ENCODE data around the gene SLC9A1.

Gene SLC9A1

DNA sequence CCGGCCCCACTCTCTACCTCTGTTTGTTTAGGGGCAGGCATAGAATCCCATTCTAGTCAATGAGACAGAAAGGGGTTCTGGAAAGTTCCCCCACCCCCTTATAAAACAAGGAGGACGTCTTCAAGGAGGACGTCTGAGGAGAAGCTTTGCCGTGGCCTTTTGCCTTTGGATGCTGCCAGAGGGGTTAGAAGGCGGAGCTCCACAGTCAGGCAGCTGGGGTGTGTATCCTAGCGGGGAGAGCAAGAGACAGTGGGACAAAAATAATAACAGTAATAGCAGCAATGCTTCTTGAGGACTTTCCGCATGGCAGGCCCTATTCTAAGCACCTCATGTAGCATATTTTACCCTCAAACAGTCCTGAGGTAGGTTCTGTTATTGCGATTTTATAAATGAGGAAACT is 94.0 kb downstream of the SLC9A1 start:
- Histone ChIP-seq H3K4me3 (ENCODE audit: low read depth in 1 of 2, low read length in 2 of 2) (no peak overlapping the region), H3K79me2 (ENCODE audit: insufficient read depth, low read length) (no peaks in the 10 kb centered on the region), H3K27me3 (ENCODE audit: insufficient read depth, low read length, poor library complexity) (peaks cover 5% of the 10 kb centered on the region), H3K9ac (ENCODE audit: low read depth, low read length) (no peak overlapping the region), H3K36me3 (ENCODE audit: insufficient read depth, low read length) (no peaks in the 10 kb centered on the region), H2AFZ (ENCODE audit: low read depth, low read length) (no peak overlapping the region), H3K27ac (ENCODE audit: low read length) (no peak overlapping the region), H3K4me2 (ENCODE audit: insufficient read depth, low read length) (no peak overlapping the region), H3K9me3 (ENCODE audit: insufficient read depth, low read length, severe bottlenecking) (no peaks in the 10 kb centered on the region), H4K20me1 (ENCODE audit: insufficient read depth, low read length) (no peaks in the 10 kb centered on the region), H3K4me1 (ENCODE audit: insufficient read depth, low read length) (no peaks in the 10 kb centered on the region)
- TF ChIP-seq, protein P1, sequence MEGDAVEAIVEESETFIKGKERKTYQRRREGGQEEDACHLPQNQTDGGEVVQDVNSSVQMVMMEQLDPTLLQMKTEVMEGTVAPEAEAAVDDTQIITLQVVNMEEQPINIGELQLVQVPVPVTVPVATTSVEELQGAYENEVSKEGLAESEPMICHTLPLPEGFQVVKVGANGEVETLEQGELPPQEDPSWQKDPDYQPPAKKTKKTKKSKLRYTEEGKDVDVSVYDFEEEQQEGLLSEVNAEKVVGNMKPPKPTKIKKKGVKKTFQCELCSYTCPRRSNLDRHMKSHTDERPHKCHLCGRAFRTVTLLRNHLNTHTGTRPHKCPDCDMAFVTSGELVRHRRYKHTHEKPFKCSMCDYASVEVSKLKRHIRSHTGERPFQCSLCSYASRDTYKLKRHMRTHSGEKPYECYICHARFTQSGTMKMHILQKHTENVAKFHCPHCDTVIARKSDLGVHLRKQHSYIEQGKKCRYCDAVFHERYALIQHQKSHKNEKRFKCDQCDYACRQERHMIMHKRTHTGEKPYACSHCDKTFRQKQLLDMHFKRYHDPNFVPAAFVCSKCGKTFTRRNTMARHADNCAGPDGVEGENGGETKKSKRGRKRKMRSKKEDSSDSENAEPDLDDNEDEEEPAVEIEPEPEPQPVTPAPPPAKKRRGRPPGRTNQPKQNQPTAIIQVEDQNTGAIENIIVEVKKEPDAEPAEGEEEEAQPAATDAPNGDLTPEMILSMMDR (IDR thresholded peaks at IDR 0.05; ENCODE audit: borderline replicate concordance, extremely low read depth, low read length, poor library complexity, severe bottlenecking): no peak
- TF ChIP-seq EZH2 (IDR thresholded peaks at IDR 0.05; ENCODE audit: borderline replicate concordance, low read depth, low read length, severe bottlenecking): no peak
- DNase-seq (no peak), ATAC-seq (ENCODE audit: insufficient read depth, low read depth) (no peak)

DNA sequence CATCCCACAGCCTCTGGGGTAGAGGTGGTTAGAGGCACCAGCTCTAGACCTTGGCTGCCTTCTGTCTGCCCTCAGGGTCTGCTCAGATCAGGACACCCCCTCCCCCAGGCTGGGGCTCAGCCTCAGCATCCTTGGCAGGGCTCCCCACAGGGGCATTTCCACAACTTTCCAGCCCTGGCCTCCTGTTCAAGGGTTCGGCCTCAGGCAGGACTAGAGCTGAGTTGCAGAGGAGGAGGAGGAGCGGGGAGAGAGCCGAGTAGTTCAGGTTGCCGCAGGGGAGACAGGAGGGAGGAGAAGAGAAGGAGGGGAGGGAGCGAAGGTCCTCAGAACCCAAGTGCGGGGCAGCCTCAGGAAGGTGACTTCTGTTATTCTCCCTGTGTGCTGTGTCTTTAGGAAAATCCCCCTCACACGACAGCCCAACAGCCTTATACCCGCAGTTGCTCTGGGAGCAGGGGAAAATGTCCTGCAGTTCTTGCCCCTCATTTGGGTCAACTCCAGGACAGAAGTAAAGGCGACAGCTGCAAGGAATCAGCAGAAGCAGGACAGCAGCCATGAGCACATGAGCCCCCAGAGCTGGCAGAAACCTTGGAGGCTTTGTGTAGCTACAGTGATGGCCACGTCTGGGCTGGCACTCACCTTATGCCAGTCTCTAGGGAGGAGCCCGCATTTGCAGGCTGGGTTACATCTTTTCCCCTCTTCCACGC is 95.8 kb downstream of the SLC9A1 start:
- Histone ChIP-seq H3K36me3 (ENCODE audit: insufficient read depth, low read length) (no peaks in the 10 kb centered on the region), H3K79me2 (ENCODE audit: insufficient read depth, low read length) (no peaks in the 10 kb centered on the region), H3K27ac (ENCODE audit: low read length) (no peak overlapping the region), H3K4me1 (ENCODE audit: insufficient read depth, low read length) (no peaks in the 10 kb centered on the region), H3K9me3 (ENCODE audit: insufficient read depth, low read length, severe bottlenecking) (no peaks in the 10 kb centered on the region), H3K4me2 (ENCODE audit: insufficient read depth, low read length) (no peak overlapping the region), H4K20me1 (ENCODE audit: insufficient read depth, low read length) (no peaks in the 10 kb centered on the region), H2AFZ (ENCODE audit: low read depth, low read length) (no peak overlapping the region), H3K9ac (ENCODE audit: low read depth, low read length) (no peak overlapping the region), H3K27me3 (ENCODE audit: insufficient read depth, low read length, poor library complexity) (peaks cover 5% of the 10 kb centered on the region), H3K4me3 (ENCODE audit: low read depth in 1 of 2, low read length in 2 of 2) (no peak overlapping the region)
- no peak for DNase-seq
- no peak for ATAC-seq (ENCODE audit: insufficient read depth, low read depth)
- no peak for TF ChIP-seq EZH2 (IDR thresholded peaks at IDR 0.05; ENCODE audit: borderline replicate concordance, low read depth, low read length, severe bottlenecking)
- TF ChIP-seq, protein P1 (IDR thresholded peaks at IDR 0.05; ENCODE audit: borderline replicate concordance, extremely low read depth, low read length, poor library complexity, severe bottlenecking): no peak

DNA sequence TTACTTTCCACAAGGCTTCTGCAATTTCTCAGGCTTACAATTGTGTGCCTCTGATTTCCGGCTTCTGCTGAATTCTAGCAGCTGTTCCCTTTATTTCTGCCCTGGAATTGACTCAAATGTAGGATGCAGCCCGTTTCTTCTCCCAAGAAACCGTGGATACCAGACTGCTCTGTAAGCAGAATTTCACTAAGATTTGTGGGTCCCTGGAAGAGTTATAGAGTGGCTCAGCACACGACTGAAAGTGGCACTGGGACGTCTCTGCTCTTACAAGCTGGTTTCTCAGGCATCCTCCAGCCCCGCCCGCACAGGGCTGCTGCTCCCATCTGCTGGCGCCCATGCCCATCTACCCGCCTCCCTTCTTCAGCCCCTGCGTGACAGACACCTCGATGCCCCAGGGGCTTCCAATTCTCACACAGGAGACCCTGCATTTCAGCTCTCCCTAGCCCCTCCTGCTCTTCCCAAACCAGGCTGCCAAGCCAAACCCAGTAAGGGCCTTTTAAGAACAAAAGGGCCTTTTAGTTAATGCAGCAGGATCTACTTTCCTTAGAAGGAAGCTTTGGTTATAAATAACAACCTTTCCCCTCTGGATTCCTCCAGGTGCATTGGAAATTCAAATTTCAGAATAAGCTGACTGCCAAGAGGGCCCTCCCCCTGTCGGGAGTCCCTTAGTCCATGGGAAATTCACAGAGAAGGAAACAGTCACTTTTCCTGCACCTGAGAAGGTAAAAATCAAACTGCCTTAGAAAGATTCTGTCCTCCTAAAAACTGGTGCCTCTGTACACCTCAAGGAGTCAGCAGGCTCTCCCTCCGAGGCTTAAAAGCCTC is 96.9 kb downstream of the SLC9A1 start:
- DNase-seq: no peak

GRCh38 chr1:27057389-27057788 is 97.5 kb downstream of the SLC9A1 start:
- DNase-seq: no peak
- TF ChIP-seq, protein P1 (IDR thresholded peaks at IDR 0.05; ENCODE audit: borderline replicate concordance, extremely low read depth, low read length, poor library complexity, severe bottlenecking): no peak
- TF ChIP-seq EZH2 (IDR thresholded peaks at IDR 0.05; ENCODE audit: borderline replicate concordance, low read depth, low read length, severe bottlenecking): no peak
- peaks cover 5% of the 10 kb centered on the region for H3K27me3 ChIP-seq (ENCODE audit: insufficient read depth, low read length, poor library complexity)
- H3K9ac ChIP-seq (ENCODE audit: low read depth, low read length): no peak overlapping the region
- H3K9me3 ChIP-seq (ENCODE audit: insufficient read depth, low read length, severe bottlenecking): no peaks in the 10 kb centered on the region
- no peak overlapping the region for H3K27ac ChIP-seq (ENCODE audit: low read length)
- ATAC-seq (ENCODE audit: insufficient read depth, low read depth): no peak
- H3K4me3 ChIP-seq (ENCODE audit: low read depth in 1 of 2, low read length in 2 of 2): no peak overlapping the region
- no peaks in the 10 kb centered on the region for H3K36me3 ChIP-seq (ENCODE audit: insufficient read depth, low read length)
- no peak overlapping the region for H3K4me2 ChIP-seq (ENCODE audit: insufficient read depth, low read length)
- no peaks in the 10 kb centered on the region for H3K79me2 ChIP-seq (ENCODE audit: insufficient read depth, low read length)
- no peaks in the 10 kb centered on the region for H3K4me1 ChIP-seq (ENCODE audit: insufficient read depth, low read length)
- H2AFZ ChIP-seq (ENCODE audit: low read depth, low read length): no peak overlapping the region
- H4K20me1 ChIP-seq (ENCODE audit: insufficient read depth, low read length): no peaks in the 10 kb centered on the region

More for the DNA sequence above, 96.9 kb downstream of the SLC9A1 start:
- Histone ChIP-seq H3K9ac (ENCODE audit: low read depth, low read length) (no peak overlapping the region), H3K79me2 (ENCODE audit: insufficient read depth, low read length) (no peaks in the 10 kb centered on the region), H3K36me3 (ENCODE audit: insufficient read depth, low read length) (no peaks in the 10 kb centered on the region), H2AFZ (ENCODE audit: low read depth, low read length) (no peak overlapping the region), H3K27ac (ENCODE audit: low read length) (no peak overlapping the region), H4K20me1 (ENCODE audit: insufficient read depth, low read length) (no peaks in the 10 kb centered on the region), H3K9me3 (ENCODE audit: insufficient read depth, low read length, severe bottlenecking) (no peaks in the 10 kb centered on the region), H3K4me2 (ENCODE audit: insufficient read depth, low read length) (no peak overlapping the region), H3K27me3 (ENCODE audit: insufficient read depth, low read length, poor library complexity) (peaks cover 5% of the 10 kb centered on the region), H3K4me3 (ENCODE audit: low read depth in 1 of 2, low read length in 2 of 2) (no peak overlapping the region), H3K4me1 (ENCODE audit: insufficient read depth, low read length) (no peaks in the 10 kb centered on the region)
- TF ChIP-seq EZH2 (IDR thresholded peaks at IDR 0.05; ENCODE audit: borderline replicate concordance, low read depth, low read length, severe bottlenecking): no peak
- no peak for ATAC-seq (ENCODE audit: insufficient read depth, low read depth)

Measured in DND-41 (cell line).